CD14-positive monocyte (primary cell): Measurements from ENCODE around the gene FDX2. TPM values are rescaled to one million over a fixed set of nuclear protein-coding genes. Genes with fewer than 3 reads are reported as not detected.
A peak's percentile ranks its signal among the peaks of the same experiment; 100 is the strongest.

Source experiments
- DNase-seq, 3 donors: peaks; one replicate each; pipeline ENCODE4 v3.0.0-alpha.2; 2011 to 2022
- H2AFZ ChIP-seq: 2 replicates; pipeline ENCODE4 v1.6.0; 2012; ENCODE audit warnings: mild to moderate bottlenecking, low read depth, low read length, inconsistent platforms; ENCODE audit not compliant: insufficient read depth, poor library complexity, severe bottlenecking
- H3K27ac ChIP-seq, 2 donors: 1 replicate in 1 of 2; 2 replicates in 1 of 2; pipeline ENCODE4 v1.5.1; 2012 to 2013; ENCODE audit warnings: low read length in 2 of 2, control low read depth in 1 of 2, inconsistent platforms in 1 of 2, low read depth in 1 of 2, mild to moderate bottlenecking in 1 of 2
- H3K27me3 ChIP-seq, 2 donors: one replicate each; pipeline versions ENCODE4 v1.6.0 to v1.6.1; 2011 to 2013; ENCODE audit warnings: low read length in 2 of 2; ENCODE audit not compliant: control insufficient read depth in 2 of 2, insufficient read depth in 2 of 2
- H3K36me3 ChIP-seq, 2 donors: replicated peaks in 1 of 2; 1 replicate in 1 of 2; 2 replicates in 1 of 2; pipeline versions ENCODE4 v1.5.1 to v1.6.1; 2012 to 2013; ENCODE audit warnings: low read length in 2 of 2, control low read depth in 1 of 2, inconsistent platforms in 1 of 2, mild to moderate bottlenecking in 1 of 2; ENCODE audit not compliant: insufficient read depth in 2 of 2, control insufficient read depth in 1 of 2
- H3K4me1 ChIP-seq, 2 donors: 1 replicate in 1 of 2; 2 replicates in 1 of 2; pipeline versions ENCODE4 v1.5.1 to v1.6.1; 2012 to 2013; ENCODE audit warnings: low read length in 2 of 2, control low read depth in 1 of 2, inconsistent platforms in 1 of 2, mild to moderate bottlenecking in 1 of 2, moderate library complexity in 1 of 2; ENCODE audit not compliant: insufficient read depth in 2 of 2, control insufficient read depth in 1 of 2
- H3K4me2 ChIP-seq: replicated peaks from 2 replicates; pipeline ENCODE3; 2012; ENCODE audit warnings: low read length, moderate library complexity, mild to moderate bottlenecking; ENCODE audit not compliant: poor library complexity, severe bottlenecking; ENCODE audit errors: extremely low read depth
- H3K4me3 ChIP-seq, 3 experiments: fragments of 200-600 bp in 1 of 3; sonication (generic) in 1 of 3; replicated peaks in 1 of 3; 1 replicate in 2 of 3; 2 replicates in 1 of 3; pipeline ENCODE4 v1.5.1; 2011 to 2013; ENCODE audit warnings: low read length in 3 of 3, mild to moderate bottlenecking in 3 of 3, control low read depth in 2 of 3, low read depth in 2 of 3, inconsistent platforms in 1 of 3, moderate library complexity in 1 of 3
- H3K79me2 ChIP-seq: 2 replicates; pipeline ENCODE4 v1.6.0; 2012; ENCODE audit warnings: mild to moderate bottlenecking, control low read depth, inconsistent platforms, low read length, moderate library complexity; ENCODE audit not compliant: insufficient read depth
- H3K9ac ChIP-seq: 2 replicates; pipeline ENCODE4 v1.6.0; 2017; ENCODE audit warnings: low read length, mild to moderate bottlenecking; ENCODE audit not compliant: insufficient read depth, poor library complexity, severe bottlenecking
- H3K9me3 ChIP-seq, 2 donors: replicated peaks in 1 of 2; 1 replicate in 1 of 2; 2 replicates in 1 of 2; pipeline versions ENCODE4 v1.5.1 to v1.6.1; 2012 to 2013; ENCODE audit warnings: low read length in 2 of 2, control low read depth in 1 of 2; ENCODE audit not compliant: control insufficient read depth in 1 of 2, insufficient read depth in 1 of 2
- H4K20me1 ChIP-seq: 2 replicates; pipeline ENCODE4 v1.6.0; 2012; ENCODE audit warnings: mild to moderate bottlenecking, low read length, control low read depth, moderate library complexity; ENCODE audit not compliant: insufficient read depth
- H3K27ac Mint-ChIP-seq, 7 donors: one replicate each; pipeline ENCODE4 v1.8.0; 2020; ENCODE audit warnings: mild to moderate bottlenecking in 7 of 7, mixed read lengths in 7 of 7, moderate library complexity in 6 of 7, inconsistent platforms in 2 of 7
- H3K27me3 Mint-ChIP-seq, 3 donors: one replicate each; pipeline ENCODE4 v1.8.0; 2021 to 2022; ENCODE audit warnings: low read depth in 3 of 3, mild to moderate bottlenecking in 3 of 3, mixed read lengths in 3 of 3, moderate library complexity in 3 of 3, inconsistent platforms in 1 of 3
- H3K36me3 Mint-ChIP-seq, 2 donors: one replicate each; pipeline ENCODE4 v1.8.0; 2020; ENCODE audit warnings: mixed read lengths in 2 of 2, inconsistent platforms in 1 of 2, mild to moderate bottlenecking in 1 of 2
- H3K4me1 Mint-ChIP-seq: one replicate; pipeline ENCODE4 v1.8.0; 2020; ENCODE audit warnings: mild to moderate bottlenecking, mixed read lengths
- H3K4me3 Mint-ChIP-seq, 2 donors: one replicate each; pipeline ENCODE4 v1.8.0; 2020; ENCODE audit warnings: mild to moderate bottlenecking in 2 of 2, mixed read lengths in 2 of 2, moderate library complexity in 1 of 2
- H3K9me3 Mint-ChIP-seq, 7 donors: one replicate each; pipeline ENCODE4 v1.8.0; 2020 to 2022; ENCODE audit warnings: mixed read lengths in 7 of 7, mild to moderate bottlenecking in 6 of 7, moderate library complexity in 6 of 7, inconsistent platforms in 2 of 7
- WGBS: methylation state at CpG from one replicate; pipeline ENCODE4 v1.1.5; 2013; ENCODE audit warnings: missing lambda C conversion rate; ENCODE audit not compliant: insufficient coverage; 5-methylcytosine and 5-hydroxymethylcytosine counted together
- intact Hi-C, 2 donors: fragments of 100-400 bp; cut with micrococcal nuclease; formaldehyde crosslinking; loops; one replicate each; pipeline versions ENCODE4 v1.15.0 to v1.15.1; 2023
- polyA plus RNA-seq, 3 donors: library from polyadenylated mRNA; depleted of rRNA in 1 of 3; unstranded in 2 of 3; stranded (reverse) in 1 of 3; fragments of 300-500 nt in 2 of 3; fragments of >200 nt in 1 of 3; fragmentation: Illumina TruSeq in 2 of 3; gene quantifications; 1 replicate in 2 of 3; 2 replicates in 1 of 3; pipeline ENCODE4 v1.2.3, GENCODE V29; 2012 to 2021
- TF ChIP-seq, protein P1 (sequence below): fragments of 200-600 bp; IDR thresholded peaks from one replicate; pipeline ENCODE4 v1.8.0; 2022; ENCODE audit warnings: antibody characterized with exemption, mild to moderate bottlenecking

The FDX2 gene
- polyA plus RNA-seq, 3 donors, result 5.5 to 6.8 (median 6.7) TPM

DNA sequence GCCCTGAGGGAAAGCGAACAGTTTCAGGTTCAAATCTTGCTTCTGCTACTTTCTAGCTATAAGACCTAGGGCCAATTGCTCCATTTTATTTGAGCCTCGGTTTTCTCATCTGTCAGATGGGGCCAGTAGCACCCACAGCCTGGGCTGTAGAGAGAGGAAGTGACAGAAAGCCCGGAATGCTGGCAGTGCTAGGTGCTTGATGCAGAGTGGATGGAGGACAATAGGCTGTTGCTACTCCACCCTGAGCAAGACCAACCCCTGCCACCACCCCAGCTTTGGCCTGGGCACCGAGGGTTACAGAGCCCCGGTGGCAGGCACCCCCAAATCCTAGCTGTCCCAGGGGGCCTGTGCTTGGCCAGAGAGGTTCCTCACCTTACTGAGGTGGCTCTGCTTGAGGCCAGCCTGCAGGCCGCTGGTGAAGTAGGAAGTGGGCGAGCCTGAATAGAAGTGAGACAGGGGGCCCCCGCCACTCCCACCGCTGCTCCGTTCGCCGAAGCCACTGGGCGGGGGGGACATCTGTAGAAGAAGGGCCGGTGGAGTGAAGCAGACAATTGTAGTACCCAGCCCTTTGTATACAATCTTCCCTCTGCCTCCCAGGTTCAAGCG, 2.1 kb upstream of the FDX2 start:
- Histone ChIP-seq H3K79me2 (no peaks in the 10 kb centered on the region), H3K27me3 (no peaks in the 10 kb centered on the region), H3K9me3 (no peaks in the 10 kb centered on the region), H2AFZ (no peak overlapping the region), H3K9ac (no peak overlapping the region), H3K4me2 (no peak overlapping the region), H4K20me1 (peaks cover 14% of the 10 kb centered on the region), H3K4me3 (no peak overlapping the region), H3K27ac (no peak overlapping the region), H3K36me3 (peaks cover 60 to 67% of the 10 kb centered on the region in 2 donors), H3K4me1 (peaks cover 7 to 15% of the 10 kb centered on the region in 2 donors)
- peak overlapping the region in 1 of 7 donors; percentile 40 for H3K27ac Mint-ChIP-seq
- intact Hi-C loops, result no loop called here
- 83% methylated on average over 10 of the region's 15 CpGs for WGBS
- DNase-seq, result no peak
- peaks cover 11% of the 10 kb centered on the region for H3K4me1 Mint-ChIP-seq
- TF ChIP-seq, protein P1, sequence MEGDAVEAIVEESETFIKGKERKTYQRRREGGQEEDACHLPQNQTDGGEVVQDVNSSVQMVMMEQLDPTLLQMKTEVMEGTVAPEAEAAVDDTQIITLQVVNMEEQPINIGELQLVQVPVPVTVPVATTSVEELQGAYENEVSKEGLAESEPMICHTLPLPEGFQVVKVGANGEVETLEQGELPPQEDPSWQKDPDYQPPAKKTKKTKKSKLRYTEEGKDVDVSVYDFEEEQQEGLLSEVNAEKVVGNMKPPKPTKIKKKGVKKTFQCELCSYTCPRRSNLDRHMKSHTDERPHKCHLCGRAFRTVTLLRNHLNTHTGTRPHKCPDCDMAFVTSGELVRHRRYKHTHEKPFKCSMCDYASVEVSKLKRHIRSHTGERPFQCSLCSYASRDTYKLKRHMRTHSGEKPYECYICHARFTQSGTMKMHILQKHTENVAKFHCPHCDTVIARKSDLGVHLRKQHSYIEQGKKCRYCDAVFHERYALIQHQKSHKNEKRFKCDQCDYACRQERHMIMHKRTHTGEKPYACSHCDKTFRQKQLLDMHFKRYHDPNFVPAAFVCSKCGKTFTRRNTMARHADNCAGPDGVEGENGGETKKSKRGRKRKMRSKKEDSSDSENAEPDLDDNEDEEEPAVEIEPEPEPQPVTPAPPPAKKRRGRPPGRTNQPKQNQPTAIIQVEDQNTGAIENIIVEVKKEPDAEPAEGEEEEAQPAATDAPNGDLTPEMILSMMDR, result no peak
- peaks cover 0 to 1% (median 0%) of the 10 kb centered on the region in 7 donors for H3K9me3 Mint-ChIP-seq
- H3K4me3 Mint-ChIP-seq, result no peak overlapping the region
- H3K36me3 Mint-ChIP-seq, result peaks cover 36 to 63% of the 10 kb centered on the region in 2 donors
- H3K27me3 Mint-ChIP-seq, result peaks cover 2 to 5% (median 3%) of the 10 kb centered on the region in 3 donors

- Histone ChIP-seq H3K4me2 (no peak overlapping the region), H3K27ac (no peak overlapping the region), H3K9ac (no peak overlapping the region), H3K27me3 (no peaks in the 10 kb centered on the region), H3K79me2 (no peaks in the 10 kb centered on the region), H4K20me1 (peaks cover 10% of the 10 kb centered on the region), H3K4me3 (no peak overlapping the region), H2AFZ (no peak overlapping the region), H3K9me3 (no peaks in the 10 kb centered on the region), H3K36me3 (peaks cover 53 to 60% of the 10 kb centered on the region in 2 donors), H3K4me1 (peaks cover 7 to 15% of the 10 kb centered on the region in 2 donors)
- Mint-ChIP-seq H3K36me3 (peaks cover 33 to 56% of the 10 kb centered on the region in 2 donors), H3K9me3 (peaks cover 0 to 1% (median 0%) of the 10 kb centered on the region in 7 donors), H3K27me3 (peaks cover 2 to 5% (median 5%) of the 10 kb centered on the region in 3 donors), H3K4me3 (no peak overlapping the region), H3K4me1 (peaks cover 11% of the 10 kb centered on the region), H3K27ac (peak overlapping the region in 4 of 7 donors; percentile 40 to 62 (median 42))
- TF ChIP-seq, protein P1, result no peak
- DNase-seq, result no peak
- intact Hi-C loops, result no loop called here
- 93% methylated on average over 24 of the region's 29 CpGs for WGBS
Measured at GRCh38 chr19:10317045-10317856, 1.4 kb upstream of the FDX2 start.
